Measurements from ENCODE around the gene ITPK1. TPM values are rescaled to one million over a fixed set of nuclear protein-coding genes. Genes with fewer than 3 reads are reported as not detected.

Gene ITPK1
- total and polyA plus RNA-seq, 2 donors (not counting 3 experiments of a cell fraction or from before 2014, with no cell fraction given): 39.6 to 51.8 TPM

DNA sequence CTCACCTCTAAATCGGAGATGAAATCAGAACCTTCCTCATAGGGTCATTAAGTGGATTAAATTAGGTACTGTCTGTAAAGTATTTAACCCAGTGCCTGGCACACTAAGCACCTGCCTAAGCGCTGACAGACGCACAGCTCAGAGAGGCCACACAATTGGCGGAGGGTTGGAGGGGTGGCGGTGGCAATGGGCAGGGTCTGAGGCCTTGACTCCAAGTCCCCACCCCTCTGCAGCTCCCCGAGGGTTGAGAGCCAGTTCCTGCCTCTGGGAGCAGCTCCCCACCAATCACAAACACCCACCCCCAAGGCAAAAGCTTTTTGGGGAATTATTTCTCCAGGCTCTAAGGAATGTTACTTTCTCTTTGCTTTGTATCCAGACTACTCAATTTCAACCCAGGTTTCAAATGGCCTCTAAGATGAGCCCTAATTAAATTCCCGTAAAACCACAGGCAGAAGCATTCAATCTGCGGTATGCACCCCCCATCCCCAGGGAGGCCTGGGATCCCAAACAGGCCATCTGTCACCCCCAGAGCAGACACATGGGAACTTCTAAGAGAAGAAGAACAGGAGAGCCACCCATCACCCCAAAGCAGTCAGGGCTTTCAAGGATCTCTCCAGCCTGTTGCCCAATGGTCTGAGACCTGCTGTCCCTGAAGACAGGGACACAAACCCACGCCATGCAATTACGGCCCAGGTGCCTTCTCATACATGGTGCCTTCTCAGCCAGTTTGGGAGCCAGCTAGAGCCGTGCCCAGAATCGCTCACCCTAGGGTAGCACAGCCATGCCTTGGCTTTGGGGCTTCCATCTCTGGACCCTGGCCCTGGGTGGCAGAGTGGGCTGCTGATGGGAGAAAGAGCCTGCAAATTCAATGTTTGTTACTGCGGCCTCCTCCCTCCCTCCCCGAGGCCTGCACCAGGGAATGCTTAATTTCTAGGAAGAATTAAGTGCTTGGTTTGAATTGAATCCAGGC is 126.7 kb downstream of the ITPK1 start:
- dilution Hi-C loops (cut with MboI; ENCODE audit: extremely low pct_ligation_motif_present, low sequenced_read_pairs): no loop called here
- ChIA-PET CTCF (interaction anchor here (1.5 kb wide), 1 partner anchor 37 kb away, joined by 3 read pairs; no protein-coding TSS in a partner anchor), POLR2A (no interaction called here)
- intact Hi-C loops (cut with micrococcal nuclease): no loop called here
- H3K9me1 ChIP-seq (replicated peaks; ENCODE audit: control insufficient read depth, extremely low read depth, insufficient read depth, low read length): no peaks in the 10 kb centered on the region
- no peaks in the 10 kb centered on the region for H4K20me1 ChIP-seq (replicated peaks; ENCODE audit: control insufficient read depth, extremely low read depth, insufficient read depth, low read length)
- H3K36me3 ChIP-seq (ENCODE audit: control insufficient read depth in 2 of 2, extremely low read depth in 1 of 2, insufficient read depth in 2 of 2, low read length in 2 of 2): no peaks in the 10 kb centered on the region
- H3K4me1 ChIP-seq (ENCODE audit: control insufficient read depth, extremely low read depth, insufficient read depth, low read length): no peaks in the 10 kb centered on the region
- no peak overlapping the region for H3K27ac ChIP-seq (ENCODE audit: insufficient read depth, low read depth, low read length)
- TF ChIP-seq POLR2A (IDR thresholded peaks at IDR 0.05; ENCODE audit: low read depth, low read length) (no peak), MYC (IDR thresholded peaks at IDR 0.05; ENCODE audit: low read depth, low read length) (no peak), GATA2 (IDR thresholded peaks at IDR 0.05; ENCODE audit: insufficient read depth, insufficient read length, low read depth, low read length) (no peak), EZH2 (IDR thresholded peaks at IDR 0.05; ENCODE audit: borderline replicate concordance, low read depth, low read length, severe bottlenecking) (no peak), JUN (IDR thresholded peaks at IDR 0.05; ENCODE audit: borderline replicate concordance, insufficient read depth, insufficient read length, low read depth) (no peak), FOS (IDR thresholded peaks at IDR 0.05; ENCODE audit: borderline replicate concordance, insufficient read depth, low read length) (no peak), POLR2AphosphoS5 (IDR thresholded peaks at IDR 0.05; ENCODE audit: insufficient read depth, low read depth, low read length) (no peak), CTCF (IDR thresholded peaks at IDR 0.05; ENCODE audit: extremely low read depth in 1 of 2, insufficient read depth in 1 of 2, low read depth in 1 of 2, low read length in 2 of 2) (no peak)
- TF ChIP-seq, protein P1, sequence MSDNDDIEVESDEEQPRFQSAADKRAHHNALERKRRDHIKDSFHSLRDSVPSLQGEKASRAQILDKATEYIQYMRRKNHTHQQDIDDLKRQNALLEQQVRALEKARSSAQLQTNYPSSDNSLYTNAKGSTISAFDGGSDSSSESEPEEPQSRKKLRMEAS (IDR thresholded peaks at IDR 0.05; ENCODE audit: insufficient read depth, insufficient read length): no peak
- H3K9ac ChIP-seq (replicated peaks; ENCODE audit: extremely low read depth, insufficient read depth, low read length): no peak overlapping the region
- no peak overlapping the region for H3K4me2 ChIP-seq (ENCODE audit: insufficient read depth, low read length)
- no TSS peak for BruUV-seq (replicated peaks)
- no peaks in the 10 kb centered on the region for H3K79me2 ChIP-seq (ENCODE audit: control insufficient read depth, insufficient read depth, low read length)
- DNase-seq (ENCODE audit: low read depth, low spot score): no peak
- H3K27me3 ChIP-seq (ENCODE audit: control insufficient read depth in 2 of 2, insufficient read depth in 2 of 2, low read length in 2 of 2): no peaks in the 10 kb centered on the region
- no peak for FAIRE-seq
- H3K4me3 ChIP-seq (replicated peaks in 1 of 3; ENCODE audit: insufficient read depth in 1 of 3, low read depth in 1 of 3, low read length in 3 of 3): no peak overlapping the region
- H3K9me3 ChIP-seq (replicated peaks; ENCODE audit: control insufficient read depth, insufficient read depth, low read length): no peaks in the 10 kb centered on the region
- H2AFZ ChIP-seq (ENCODE audit: low read depth, low read length): no peak overlapping the region
